ENCODE results near the gene MAP4K2.
"Not testable (repeated sequence)": the region's sequence is repeated elsewhere in the genome, so short reads cannot be mapped to it uniquely, and the experiment has no call there.

MAP4K2 gene

DNA sequence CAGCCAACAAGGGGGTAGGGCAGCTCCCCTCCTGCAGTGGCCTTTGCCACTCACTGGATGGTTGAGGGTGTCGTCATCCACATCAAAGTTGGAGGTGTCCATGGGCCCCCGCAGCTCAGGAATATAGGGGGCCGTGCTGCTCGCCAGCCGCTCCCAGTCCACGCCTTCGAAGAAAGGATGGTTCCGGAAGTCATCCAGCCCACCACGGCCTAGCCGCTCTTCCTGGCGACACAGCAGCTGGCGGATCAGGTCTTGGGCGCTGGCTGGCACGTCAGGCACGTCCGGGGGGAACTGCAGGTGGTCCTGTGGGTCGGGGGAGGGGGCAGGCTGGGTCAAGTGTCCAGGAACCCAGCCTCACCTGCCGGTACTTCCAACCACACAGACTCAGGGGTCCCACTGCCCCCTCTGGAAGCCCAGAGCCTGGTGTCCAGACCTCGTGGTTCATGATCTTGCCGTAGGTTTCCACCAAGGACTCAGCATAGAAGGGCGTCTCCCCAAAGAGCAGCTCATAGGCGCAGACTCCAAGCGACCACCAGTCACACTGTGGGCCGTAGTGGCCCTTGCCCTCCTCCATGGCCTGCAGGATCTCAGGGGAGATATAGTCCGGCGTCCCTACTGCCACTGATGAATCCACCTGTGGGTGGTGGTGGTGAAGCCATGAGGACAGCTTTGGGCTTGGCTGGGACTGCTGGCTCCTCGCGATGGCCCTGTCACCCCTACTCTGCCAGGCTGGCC is 35.8 kb upstream of the MAP4K2 start:
- no peak for DNase-seq

DNA sequence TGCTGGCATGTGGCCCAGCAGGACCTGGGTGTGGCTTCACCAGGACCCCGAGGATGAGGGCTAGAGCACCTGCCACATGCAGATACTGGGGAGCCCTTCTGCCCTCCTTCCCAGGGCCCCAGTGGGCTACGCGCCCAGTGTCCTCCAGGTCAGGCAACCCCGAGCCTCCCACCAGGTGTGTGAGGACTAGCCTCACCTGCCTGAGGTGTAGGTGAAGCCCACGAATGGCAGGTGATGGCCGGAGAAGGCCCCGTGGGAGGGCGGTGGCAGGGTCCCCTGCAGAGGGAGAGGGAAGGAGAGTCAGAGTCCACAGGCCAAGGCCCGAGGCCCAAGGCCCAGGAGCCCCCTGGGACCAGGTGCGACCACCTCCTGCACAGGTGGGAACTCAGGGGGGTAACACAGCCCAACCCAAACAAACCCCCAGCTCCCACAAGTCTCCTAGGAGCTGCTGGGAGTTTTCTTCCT is 34.9 kb upstream of the MAP4K2 start:
- DNase-seq, result no peak

DNA sequence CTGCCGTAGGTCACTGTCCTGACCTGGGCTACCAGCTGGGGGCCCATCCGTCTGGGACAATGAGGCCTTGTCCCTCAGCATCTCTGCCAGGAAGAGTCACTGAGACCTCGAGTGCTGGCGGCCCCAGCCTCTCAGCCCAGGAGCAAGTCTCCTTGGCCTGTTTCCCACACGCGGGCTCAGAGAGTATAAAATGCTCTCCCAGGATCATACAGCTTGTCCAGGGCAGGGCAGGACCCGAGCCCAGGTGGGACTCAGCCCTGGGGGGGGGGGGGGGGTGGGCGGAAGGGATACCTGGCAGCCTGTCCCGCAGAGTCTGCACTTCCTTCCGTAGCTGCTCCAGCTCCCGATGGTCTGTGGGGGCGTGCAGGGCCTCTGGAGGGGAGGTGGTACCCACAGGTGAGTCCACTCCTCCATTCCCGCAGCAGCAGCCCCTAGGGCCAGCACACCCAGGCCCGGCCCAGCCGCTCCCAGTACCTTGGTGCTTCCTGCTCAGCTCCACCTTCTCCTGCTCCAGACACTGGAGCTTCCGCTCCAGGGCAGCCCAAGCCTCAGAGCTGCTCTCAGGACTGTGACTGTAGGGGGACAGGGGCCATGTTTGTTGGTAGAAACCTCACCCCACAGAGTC is 33.5 kb upstream of the MAP4K2 start:
- no peak for DNase-seq

DNA sequence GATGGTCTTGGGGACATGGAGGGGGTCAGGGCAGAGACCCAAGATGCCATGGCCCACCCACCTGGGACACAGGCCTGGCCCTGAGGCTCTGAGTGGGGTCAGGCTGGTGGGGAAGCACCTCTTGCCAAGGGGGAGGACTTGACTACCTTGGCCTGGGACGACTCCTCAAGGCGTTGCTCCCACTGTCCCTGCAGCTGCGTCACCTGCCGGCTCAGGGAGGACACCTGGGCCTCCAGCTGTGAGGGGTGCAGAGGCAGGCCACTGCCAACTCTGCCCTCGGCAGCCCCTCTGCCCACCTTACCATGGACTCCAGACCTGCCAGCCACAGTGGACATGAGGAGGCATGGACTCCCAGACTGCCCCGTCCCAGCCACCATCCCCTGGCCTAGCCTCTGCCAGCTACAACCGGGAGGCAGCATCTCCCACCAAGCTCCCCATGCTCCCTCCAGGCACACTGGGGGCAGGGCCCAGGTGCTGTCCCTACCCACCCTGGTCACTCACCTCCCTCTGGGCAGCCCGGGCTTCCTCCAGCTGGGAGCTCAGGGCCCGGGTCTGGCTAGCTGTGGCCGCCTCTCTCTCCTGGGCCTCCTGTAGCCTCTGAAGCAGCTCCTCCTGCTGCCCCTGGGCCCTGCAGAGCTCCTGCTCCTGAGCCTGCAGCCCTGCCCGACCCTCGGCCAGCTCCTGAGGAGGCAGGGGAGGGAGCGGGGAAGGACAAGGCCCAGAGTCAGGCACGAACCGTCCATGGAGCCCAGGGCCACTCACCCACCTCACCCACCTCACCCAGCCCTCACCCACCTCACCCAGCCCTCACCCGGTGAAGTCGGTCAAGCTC is 32.8 kb upstream of the MAP4K2 start:
- DNase-seq, result no peak

GRCh38 chr11:64834723-64835615 is 32.0 kb upstream of the MAP4K2 start:
- no peak for DNase-seq

DNA sequence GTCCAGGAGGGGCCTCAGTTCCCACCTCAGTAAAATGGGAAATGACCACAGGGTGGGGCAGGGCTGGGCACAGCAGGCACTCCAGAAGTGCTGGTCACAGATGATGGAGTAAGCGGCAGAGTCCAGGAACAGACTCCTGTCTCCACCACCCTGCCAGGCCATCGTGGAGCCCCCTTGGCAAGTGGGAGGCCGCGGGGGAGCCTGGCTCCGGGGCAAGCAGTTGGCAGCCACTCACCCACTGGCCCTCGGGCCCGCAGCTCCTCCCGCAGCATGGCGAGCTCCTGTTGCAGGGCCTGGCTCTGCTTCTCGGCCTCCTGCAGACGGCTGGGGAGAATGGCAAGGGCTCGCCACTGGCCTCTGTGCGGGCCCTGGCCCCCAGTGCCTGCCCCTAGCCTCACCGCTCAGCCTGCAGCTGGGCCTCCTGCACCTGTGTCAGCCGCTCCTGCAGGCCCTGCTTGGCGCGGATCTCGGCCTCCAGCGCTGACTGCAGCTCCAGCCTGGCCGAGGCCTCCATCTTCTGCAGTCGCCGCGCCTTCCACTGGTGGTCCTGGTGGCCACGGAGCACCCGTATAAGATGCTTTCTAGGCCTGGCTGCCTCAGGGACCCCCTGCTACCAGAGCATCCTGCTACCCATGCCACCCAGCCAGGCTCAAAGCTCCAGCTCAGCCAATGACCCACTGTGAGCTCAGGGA is 31.2 kb upstream of the MAP4K2 start:
- no peak for DNase-seq

DNA sequence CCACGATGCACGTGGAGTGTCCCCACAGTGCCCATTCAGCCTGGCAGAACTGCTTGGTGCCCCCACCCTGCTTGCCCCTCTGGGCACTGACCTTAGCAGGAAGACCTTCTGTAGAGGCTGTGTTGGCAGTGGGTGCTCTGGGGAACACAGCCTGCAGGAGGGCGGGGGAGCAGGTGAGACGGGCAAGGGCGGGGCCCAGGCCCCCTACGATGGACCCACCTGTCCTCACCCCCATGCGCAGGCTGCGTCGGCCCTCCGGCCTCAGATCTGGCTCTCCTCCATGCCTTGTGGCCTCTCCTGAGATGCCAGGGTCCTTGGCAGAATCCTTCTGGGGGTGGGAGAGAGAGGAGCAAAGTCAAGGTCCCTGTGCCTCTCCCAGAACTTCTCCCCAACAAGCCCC is 30.5 kb upstream of the MAP4K2 start:
- DNase-seq, result no peak

GRCh38 chr11:64833198-64833502 is 30.1 kb upstream of the MAP4K2 start:
- DNase-seq, result no peak

GRCh38 chr11:64832467-64833197 is 29.6 kb upstream of the MAP4K2 start:
- no peak for DNase-seq

- DNase-seq, result no peak
Measured at GRCh38 chr11:64831411-64831891, 28.4 kb upstream of the MAP4K2 start.

GRCh38 chr11:64829536-64830251 is 26.7 kb upstream of the MAP4K2 start:
- no peak for DNase-seq

GRCh38 chr11:64827451-64827839 is 24.4 kb upstream of the MAP4K2 start:
- no peak for DNase-seq

- no peak for DNase-seq
Measured at GRCh38 chr11:64826578-64827450, 23.8 kb upstream of the MAP4K2 start.

DNA sequence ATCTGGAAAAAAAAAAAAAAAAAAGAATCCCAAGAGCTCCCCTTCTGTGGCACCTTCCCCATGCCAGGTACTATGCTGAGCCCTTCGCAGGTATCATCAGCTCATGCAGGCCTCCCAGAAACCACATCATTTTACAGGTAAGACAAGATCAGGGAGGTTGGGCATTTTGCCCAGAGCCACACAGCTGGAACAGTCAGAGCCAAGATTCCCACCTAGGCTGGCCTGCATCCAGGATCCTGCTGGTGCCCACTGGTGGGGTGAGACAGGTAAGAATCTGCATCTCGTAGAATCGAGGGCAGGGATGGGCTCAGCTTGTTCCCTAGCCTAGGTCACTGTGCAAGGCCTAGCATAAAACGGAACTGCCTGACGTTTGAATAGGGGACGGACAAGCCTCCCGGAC is 23.0 kb upstream of the MAP4K2 start:
- DNase-seq, result no peak

DNA sequence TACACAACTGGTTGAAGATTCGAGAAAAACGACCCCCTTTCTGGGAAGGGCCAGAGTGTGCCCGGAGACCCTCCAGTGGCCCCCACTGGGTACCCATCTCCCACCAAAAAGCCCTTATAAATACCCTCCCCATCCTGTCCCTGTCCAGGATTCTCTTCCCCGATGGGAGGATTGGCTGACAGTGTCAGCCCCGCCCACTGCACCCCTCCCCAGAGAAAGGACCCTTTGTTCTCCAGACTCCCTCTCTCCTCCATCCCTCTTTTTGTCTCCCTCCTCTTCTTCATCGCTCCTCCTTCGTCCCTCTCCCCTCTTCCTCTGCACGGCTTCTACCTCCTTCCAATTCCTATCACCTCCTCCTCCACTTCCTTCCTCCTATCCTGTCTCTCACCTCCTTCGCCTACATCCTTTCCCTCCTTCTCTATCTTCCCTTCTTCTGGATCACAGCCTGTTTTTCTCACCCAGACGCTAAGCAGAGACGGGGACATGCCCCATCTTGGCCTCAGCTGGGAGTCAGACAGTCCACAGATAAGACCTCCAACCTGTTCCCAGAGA is 20.6 kb upstream of the MAP4K2 start:
- DNase-seq, result no peak

DNA sequence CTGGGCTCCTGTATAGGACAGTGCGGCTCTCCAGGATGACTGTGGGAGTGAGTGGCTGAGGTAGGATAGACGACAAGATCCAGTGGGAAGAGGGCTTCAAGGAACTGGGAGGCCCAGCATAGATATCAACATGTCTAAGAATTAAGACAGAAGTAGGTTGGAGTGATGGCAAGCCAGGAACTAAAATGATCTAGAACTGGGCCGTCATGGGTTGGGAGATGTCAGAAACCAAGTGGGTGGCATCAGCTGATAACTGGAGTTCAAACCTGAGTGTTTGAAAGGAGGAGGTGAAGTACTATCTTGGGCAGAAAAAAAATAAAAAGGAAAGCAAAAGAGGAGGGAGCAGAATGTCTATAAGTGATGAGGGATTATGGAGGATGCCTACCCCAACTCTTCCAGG is 14.5 kb upstream of the MAP4K2 start:
- DNase-seq, result no peak

GRCh38 chr11:64815433-64815832 is 12.4 kb upstream of the MAP4K2 start:
- DNase-seq, result not testable (repeated sequence)

DNA sequence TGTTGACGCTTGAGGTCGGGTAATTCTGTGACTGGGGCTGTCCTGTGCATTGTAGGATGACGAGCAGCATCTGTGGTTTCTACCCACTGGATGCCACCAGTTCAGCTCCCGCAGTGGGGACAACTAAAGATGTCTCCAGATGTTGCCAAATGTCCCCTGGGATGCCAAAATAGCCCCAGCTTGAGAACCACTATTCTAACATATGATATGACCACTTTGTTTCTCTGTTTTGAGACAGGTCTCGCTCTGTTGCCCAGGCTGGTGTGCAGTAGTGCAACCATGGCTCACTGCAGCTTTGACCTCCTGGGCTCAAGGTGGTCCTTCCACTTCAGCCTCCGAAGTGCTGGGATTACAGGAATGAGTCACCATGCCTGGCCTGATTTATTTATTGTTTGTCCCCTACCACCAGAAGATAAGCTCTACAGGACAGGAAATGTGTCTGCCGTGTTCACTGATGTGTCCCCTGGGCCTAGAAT is 11.7 kb upstream of the MAP4K2 start:
- no peak for DNase-seq

DNA sequence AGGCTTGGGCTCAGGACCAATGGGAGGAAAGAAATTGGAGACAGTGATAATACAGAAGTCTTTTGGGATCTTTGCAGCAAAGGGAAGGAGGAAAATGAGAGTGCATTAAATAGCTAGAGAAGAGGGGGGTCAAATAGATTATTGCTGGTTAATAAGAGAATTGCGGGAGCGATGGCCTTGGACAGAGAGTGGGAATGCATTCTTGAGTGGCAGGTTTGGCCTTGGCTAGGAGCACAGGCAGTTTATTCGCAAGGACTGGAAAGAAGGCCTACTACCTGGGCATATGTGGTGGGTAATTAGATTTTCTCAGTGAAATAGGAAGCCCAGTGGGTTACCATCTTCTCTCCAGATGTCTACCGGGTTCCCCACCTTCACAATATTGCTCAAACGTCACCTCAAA is 10.8 kb upstream of the MAP4K2 start:
- no peak for DNase-seq
